Measurements from ENCODE around the gene KLF14. TPM values are rescaled to one million over a fixed set of nuclear protein-coding genes. Genes with fewer than 3 reads are reported as not detected.
A peak's percentile ranks its signal among the peaks of the same experiment; 100 is the strongest.

The KLF14 gene
- total and polyA plus RNA-seq, 11 donors: 0.09 to 0.15 (median 0.12) TPM; not detected in 5

- no peaks in the 10 kb centered on the region for H3K9me3 ChIP-seq
- DNase-seq (no peak), ATAC-seq (peak in 1 of 4 donors; percentile 34)
- peaks cover 0 to 97% (median 39%) of the 10 kb centered on the region in 9 donors for H3K27me3 ChIP-seq
- H3K27ac ChIP-seq: peak overlapping the region in 1 of 12 donors; percentile 34
- H3K4me3 ChIP-seq: no peak overlapping the region
- intact Hi-C loops (cut with DNase I): no loop called here
- no peaks in the 10 kb centered on the region for H3K36me3 ChIP-seq
- H3K4me1 ChIP-seq: no peaks in the 10 kb centered on the region
- TF ChIP-seq CTCF (IDR thresholded peaks at IDR 0.05): no peak
- TF ChIP-seq POLR2A (IDR thresholded peaks at IDR 0.05): no peak
- 63 to 73% (median 69%) methylated on average over 4 of the region's 4 CpGs for WGBS, 4 donors
Measured at GRCh38 chr7:130740606-130741005, 6.6 kb upstream of the KLF14 start.

- no peak for TF ChIP-seq POLR2A (IDR thresholded peaks at IDR 0.05)
- TF ChIP-seq CTCF (IDR thresholded peaks at IDR 0.05): no peak
- Histone ChIP-seq H3K4me1 (peaks cover 0 to 8% (median 0%) of the 10 kb centered on the region in 12 donors), H3K27ac (no peak overlapping the region), H3K27me3 (peaks cover 15 to 96% (median 59%) of the 10 kb centered on the region in 9 donors), H3K9me3 (peaks cover 2 to 34% (median 23%) of the 10 kb centered on the region in 12 donors), H3K4me3 (no peak overlapping the region), H3K36me3 (no peaks in the 10 kb centered on the region)
- WGBS, 4 donors: 60 to 69% (median 66%) methylated on average over 5 of the region's 5 CpGs
- no peak for ATAC-seq
- intact Hi-C loops (cut with DNase I): no loop called here
- DNase-seq: no peak
Measured at GRCh38 chr7:130736298-130736900, 2.4 kb upstream of the KLF14 start.

GRCh38 chr7:130734815-130735716, 1.1 kb upstream of the KLF14 start:
- peaks cover 0 to 8% (median 0%) of the 10 kb centered on the region in 12 donors for H3K4me1 ChIP-seq
- TF ChIP-seq CTCF (IDR thresholded peaks at IDR 0.05): no peak
- no peak for TF ChIP-seq POLR2A (IDR thresholded peaks at IDR 0.05)
- intact Hi-C loops (cut with DNase I): no loop called here
- no peaks in the 10 kb centered on the region for H3K36me3 ChIP-seq
- H3K27ac ChIP-seq: peak overlapping the region in 2 of 12 donors; percentile 8 to 20
- ATAC-seq (no peak), DNase-seq (no peak)
- peaks cover 2 to 45% (median 26%) of the 10 kb centered on the region in 12 donors for H3K9me3 ChIP-seq
- H3K4me3 ChIP-seq: peak overlapping the region in 11 of 12 donors; percentile 11 to 59 (median 51)
- WGBS, 4 donors: 16 to 29% (median 23%) methylated on average over 13 of the region's 13 CpGs
- peaks cover 15 to 96% (median 54%) of the 10 kb centered on the region in 9 donors for H3K27me3 ChIP-seq

Measured in heart left ventricle (tissue), 16 donors.